ENCODE data around the gene FBP1.

Gene FBP1

DNA sequence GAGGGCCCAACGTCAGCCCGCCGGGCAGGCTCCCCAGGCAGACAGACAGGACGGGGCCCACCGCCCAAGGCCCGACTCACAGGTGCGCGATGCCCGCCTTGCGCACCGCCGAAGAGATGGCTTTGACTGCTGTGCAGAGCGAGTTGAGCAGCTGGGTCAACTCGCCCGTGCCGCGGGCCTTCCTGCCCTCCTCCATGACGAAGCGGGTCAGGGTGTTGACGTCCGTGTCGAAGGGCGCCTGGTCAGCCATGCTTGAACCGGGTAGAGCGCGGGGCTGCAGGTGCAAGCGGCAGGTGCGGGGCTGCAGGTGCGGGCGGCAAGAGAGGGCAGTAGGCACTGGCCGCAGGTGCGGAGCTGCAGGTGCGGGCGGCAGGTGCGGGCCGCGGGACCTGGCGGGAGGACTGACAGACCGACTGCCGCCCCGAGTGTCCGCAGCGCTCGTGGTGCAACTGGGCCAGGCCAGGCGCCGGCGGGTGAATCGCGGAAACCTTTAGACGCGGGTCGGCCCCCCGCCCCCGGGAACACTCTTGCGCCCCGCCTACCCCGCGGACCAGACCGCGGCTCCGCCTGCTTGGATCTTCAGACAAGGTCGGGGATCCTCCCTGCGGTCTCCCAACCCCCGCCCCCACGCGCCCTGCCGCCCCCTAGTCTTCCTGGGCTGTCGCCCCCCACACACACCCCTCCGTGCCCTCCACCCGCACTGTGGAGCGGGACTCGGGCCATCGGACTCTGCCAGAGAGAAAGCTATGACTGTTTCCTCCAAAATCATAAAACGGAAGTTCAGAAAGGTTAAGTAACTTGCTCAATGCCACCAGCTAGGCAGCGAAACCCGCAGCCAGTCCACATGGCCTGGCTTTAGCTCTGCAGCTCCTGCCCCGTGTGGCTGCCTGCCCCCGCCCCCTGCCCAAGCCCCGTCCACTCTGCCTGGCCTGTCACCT, at the start of gene FBP1:
Gene FBP1, minus strand, starts transcription at position 458 of the 938 bp plus-strand sequence. Its CDS starts 208 bp downstream, at position 250.
- TF ChIP-seq, protein P1, sequence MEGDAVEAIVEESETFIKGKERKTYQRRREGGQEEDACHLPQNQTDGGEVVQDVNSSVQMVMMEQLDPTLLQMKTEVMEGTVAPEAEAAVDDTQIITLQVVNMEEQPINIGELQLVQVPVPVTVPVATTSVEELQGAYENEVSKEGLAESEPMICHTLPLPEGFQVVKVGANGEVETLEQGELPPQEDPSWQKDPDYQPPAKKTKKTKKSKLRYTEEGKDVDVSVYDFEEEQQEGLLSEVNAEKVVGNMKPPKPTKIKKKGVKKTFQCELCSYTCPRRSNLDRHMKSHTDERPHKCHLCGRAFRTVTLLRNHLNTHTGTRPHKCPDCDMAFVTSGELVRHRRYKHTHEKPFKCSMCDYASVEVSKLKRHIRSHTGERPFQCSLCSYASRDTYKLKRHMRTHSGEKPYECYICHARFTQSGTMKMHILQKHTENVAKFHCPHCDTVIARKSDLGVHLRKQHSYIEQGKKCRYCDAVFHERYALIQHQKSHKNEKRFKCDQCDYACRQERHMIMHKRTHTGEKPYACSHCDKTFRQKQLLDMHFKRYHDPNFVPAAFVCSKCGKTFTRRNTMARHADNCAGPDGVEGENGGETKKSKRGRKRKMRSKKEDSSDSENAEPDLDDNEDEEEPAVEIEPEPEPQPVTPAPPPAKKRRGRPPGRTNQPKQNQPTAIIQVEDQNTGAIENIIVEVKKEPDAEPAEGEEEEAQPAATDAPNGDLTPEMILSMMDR (IDR thresholded peaks at IDR 0.05; ENCODE audit: poor library complexity, severe bottlenecking) = no peak
- no peaks in the 10 kb centered on the region for H3K36me3 ChIP-seq (ENCODE audit: low read depth)
- H3K27me3 ChIP-seq (ENCODE audit: insufficient read depth, poor library complexity, severe bottlenecking) = peaks cover 13% of the 10 kb centered on the region
- no peaks in the 10 kb centered on the region for H3K9me3 ChIP-seq (ENCODE audit: severe bottlenecking)
- no peak within 1 kb of the TSS for H3K27ac ChIP-seq (ENCODE audit: poor library complexity, severe bottlenecking)
- H3K4me3 ChIP-seq (ENCODE audit: severe bottlenecking) = peak within 1 kb of the TSS; percentile 20
- ATAC-seq (ENCODE audit: low read depth) (peak; percentile 53), DNase-seq (ENCODE audit: low spot score) (no peak)
- no peaks in the 10 kb centered on the region for H3K4me1 ChIP-seq (ENCODE audit: insufficient read depth, poor library complexity, severe bottlenecking)

DNA sequence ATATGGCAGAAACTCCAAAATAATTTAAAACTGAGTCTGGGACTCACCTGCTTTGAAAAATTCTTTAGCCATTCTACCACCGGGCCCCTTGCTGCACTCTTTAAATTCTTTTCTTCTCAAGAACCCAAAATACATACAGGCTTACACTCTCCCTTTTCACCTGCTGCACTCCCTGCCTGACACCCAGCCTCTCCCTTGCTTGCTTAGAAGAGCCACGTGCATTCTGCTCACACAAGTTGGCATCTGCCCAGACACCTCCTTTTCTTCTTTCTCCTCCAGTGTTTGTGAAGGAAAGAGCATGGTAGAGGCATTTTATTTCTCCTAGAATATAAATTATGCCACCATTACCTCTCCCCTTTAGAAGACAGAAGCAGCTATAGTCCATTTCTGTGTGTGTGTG, 48.1 kb upstream of the FBP1 start:
- Histone ChIP-seq H3K9me3 (ENCODE audit: severe bottlenecking) (no peaks in the 10 kb centered on the region), H3K27me3 (ENCODE audit: insufficient read depth, poor library complexity, severe bottlenecking) (no peaks in the 10 kb centered on the region), H3K27ac (ENCODE audit: poor library complexity, severe bottlenecking) (no peak overlapping the region), H3K4me3 (ENCODE audit: severe bottlenecking) (no peak overlapping the region), H3K36me3 (ENCODE audit: low read depth) (no peaks in the 10 kb centered on the region), H3K4me1 (ENCODE audit: insufficient read depth, poor library complexity, severe bottlenecking) (no peaks in the 10 kb centered on the region)
- DNase-seq (ENCODE audit: low spot score) (no peak), ATAC-seq (ENCODE audit: low read depth) (no peak)
- TF ChIP-seq, protein P1 (IDR thresholded peaks at IDR 0.05; ENCODE audit: poor library complexity, severe bottlenecking) = no peak

- Histone ChIP-seq H3K27ac (ENCODE audit: poor library complexity, severe bottlenecking) (no peak overlapping the region), H3K4me3 (ENCODE audit: severe bottlenecking) (no peak overlapping the region), H3K4me1 (ENCODE audit: insufficient read depth, poor library complexity, severe bottlenecking) (no peaks in the 10 kb centered on the region), H3K27me3 (ENCODE audit: insufficient read depth, poor library complexity, severe bottlenecking) (no peaks in the 10 kb centered on the region), H3K9me3 (ENCODE audit: severe bottlenecking) (no peaks in the 10 kb centered on the region), H3K36me3 (ENCODE audit: low read depth) (no peaks in the 10 kb centered on the region)
- ATAC-seq (ENCODE audit: low read depth) (no peak), DNase-seq (ENCODE audit: low spot score) (no peak)
- TF ChIP-seq, protein P1 (IDR thresholded peaks at IDR 0.05; ENCODE audit: poor library complexity, severe bottlenecking) = no peak
Measured at GRCh38 chr9:94685359-94685758, 46.0 kb upstream of the FBP1 start.

- peak; percentile 99 for ATAC-seq (ENCODE audit: low read depth)
- TF ChIP-seq, protein P1 (IDR thresholded peaks at IDR 0.05; ENCODE audit: poor library complexity, severe bottlenecking) = peak; percentile 89
Measured at GRCh38 chr9:94681508-94681907, 42.2 kb upstream of the FBP1 start.

GRCh38 chr9:94680621-94681020, 41.3 kb upstream of the FBP1 start:
- H3K27ac ChIP-seq (ENCODE audit: poor library complexity, severe bottlenecking) = no peak overlapping the region
- no peak overlapping the region for H3K4me3 ChIP-seq (ENCODE audit: severe bottlenecking)
- H3K36me3 ChIP-seq (ENCODE audit: low read depth) = no peaks in the 10 kb centered on the region
- ATAC-seq (ENCODE audit: low read depth) = no peak
- no peaks in the 10 kb centered on the region for H3K9me3 ChIP-seq (ENCODE audit: severe bottlenecking)
- H3K4me1 ChIP-seq (ENCODE audit: insufficient read depth, poor library complexity, severe bottlenecking) = no peaks in the 10 kb centered on the region
- H3K27me3 ChIP-seq (ENCODE audit: insufficient read depth, poor library complexity, severe bottlenecking) = no peaks in the 10 kb centered on the region
- no peak for DNase-seq (ENCODE audit: low spot score)
- TF ChIP-seq, protein P1 (IDR thresholded peaks at IDR 0.05; ENCODE audit: poor library complexity, severe bottlenecking) = no peak

More at GRCh38 chr9:94681508-94681907, 42.2 kb upstream of the FBP1 start:
- Histone ChIP-seq H3K4me1 (ENCODE audit: insufficient read depth, poor library complexity, severe bottlenecking) (no peaks in the 10 kb centered on the region), H3K36me3 (ENCODE audit: low read depth) (no peaks in the 10 kb centered on the region), H3K27me3 (ENCODE audit: insufficient read depth, poor library complexity, severe bottlenecking) (no peaks in the 10 kb centered on the region), H3K9me3 (ENCODE audit: severe bottlenecking) (no peaks in the 10 kb centered on the region), H3K27ac (ENCODE audit: poor library complexity, severe bottlenecking) (no peak overlapping the region), H3K4me3 (ENCODE audit: severe bottlenecking) (no peak overlapping the region)
- DNase-seq (ENCODE audit: low spot score) = peak; percentile 66
